Fibroblast of pulmonary artery (primary cell): ENCODE data around the gene GLRA2.

Experiments used
- DNase-seq: peaks from one replicate; pipeline ENCODE4 v3.0.0-alpha.2; 2010; ENCODE audit warnings: low read depth
- H3K4me3 ChIP-seq: replicated peaks from 2 replicates; pipeline ENCODE4 v1.5.1; 2011; ENCODE audit warnings: low read depth, mild to moderate bottlenecking, control low read depth, low read length, moderate library complexity
- CTCF ChIP-seq: IDR thresholded peaks from 2 replicates; pipeline ENCODE4 v1.5.1; 2011; ENCODE audit warnings: mild to moderate bottlenecking, control low read depth, low read length, inconsistent platforms; ENCODE audit errors: missing control alignments

Gene GLRA2

GRCh38 chrX:14505648-14506047 is 23.7 kb upstream of the GLRA2 start:
- no peak overlapping the region for H3K4me3 ChIP-seq
- no peak for DNase-seq
- TF ChIP-seq CTCF = no peak

- no peak overlapping the region for H3K4me3 ChIP-seq
- TF ChIP-seq CTCF = no peak
- DNase-seq = no peak
Measured at GRCh38 chrX:14506866-14507265, 22.5 kb upstream of the GLRA2 start.

- no peak overlapping the region for H3K4me3 ChIP-seq
- no peak for TF ChIP-seq CTCF
- DNase-seq = no peak
Measured at GRCh38 chrX:14508025-14508690, 21.2 kb upstream of the GLRA2 start.

GRCh38 chrX:14509325-14510057 is 19.8 kb upstream of the GLRA2 start:
- no peak for DNase-seq
- no peak overlapping the region for H3K4me3 ChIP-seq
- no peak for TF ChIP-seq CTCF

GRCh38 chrX:14528629-14529289 is 577 bp upstream of the GLRA2 start:
- peak; percentile 20 for TF ChIP-seq CTCF
- DNase-seq = peak; percentile 17
- H3K4me3 ChIP-seq = no peak overlapping the region

- no peak overlapping the region for H3K4me3 ChIP-seq
- TF ChIP-seq CTCF = no peak
- DNase-seq = no peak
Measured at GRCh38 chrX:14533867-14534266, 4.5 kb downstream of the GLRA2 start.
